Panc1 (cell line): ENCODE results near the gene SLC7A4.

Experiments
- POLR2AphosphoS5 ChIP-seq: IDR thresholded peaks from 2 replicates; pipeline ENCODE4 v1.6.1; 2012; ENCODE audit warnings: mild to moderate bottlenecking, low read depth, low read length, moderate library complexity
- SIN3A ChIP-seq: IDR thresholded peaks from 2 replicates; pipeline ENCODE4 v1.6.1; 2012; ENCODE audit warnings: low read depth, mild to moderate bottlenecking, low read length, moderate library complexity, borderline replicate concordance; ENCODE audit not compliant: insufficient read depth
- TCF7L2 ChIP-seq: IDR thresholded peaks from 2 replicates; pipeline ENCODE4 v1.6.1; 2011; ENCODE audit warnings: mild to moderate bottlenecking, low read depth, low read length, inconsistent platforms
- TF ChIP-seq, protein P1 (sequence below): fragments of 450-650 bp; IDR thresholded peaks from 2 replicates; pipeline ENCODE4 v1.5.1; 2017; ENCODE audit warnings: mild to moderate bottlenecking

DNA sequence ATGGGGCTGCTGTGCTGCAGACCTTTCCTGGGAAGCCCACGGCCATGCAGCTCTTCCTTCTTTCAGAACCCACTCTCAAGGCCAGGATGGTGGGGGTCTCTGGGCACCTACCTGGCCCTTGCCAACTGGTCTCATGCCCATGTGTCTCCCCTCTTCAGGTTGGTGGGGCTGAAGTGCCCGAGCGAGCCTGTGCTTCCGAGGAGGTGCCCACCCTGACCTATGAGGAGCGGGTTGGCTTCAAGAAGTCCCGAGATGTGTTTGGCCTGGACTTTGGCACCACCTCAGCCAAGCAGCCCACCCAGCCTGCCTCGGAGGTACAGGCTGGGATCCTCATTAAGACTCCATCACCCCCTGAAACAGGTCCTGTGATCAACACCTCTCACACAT lies 40.3 kb downstream of the SLC7A4 start:
- TF ChIP-seq, protein P1, sequence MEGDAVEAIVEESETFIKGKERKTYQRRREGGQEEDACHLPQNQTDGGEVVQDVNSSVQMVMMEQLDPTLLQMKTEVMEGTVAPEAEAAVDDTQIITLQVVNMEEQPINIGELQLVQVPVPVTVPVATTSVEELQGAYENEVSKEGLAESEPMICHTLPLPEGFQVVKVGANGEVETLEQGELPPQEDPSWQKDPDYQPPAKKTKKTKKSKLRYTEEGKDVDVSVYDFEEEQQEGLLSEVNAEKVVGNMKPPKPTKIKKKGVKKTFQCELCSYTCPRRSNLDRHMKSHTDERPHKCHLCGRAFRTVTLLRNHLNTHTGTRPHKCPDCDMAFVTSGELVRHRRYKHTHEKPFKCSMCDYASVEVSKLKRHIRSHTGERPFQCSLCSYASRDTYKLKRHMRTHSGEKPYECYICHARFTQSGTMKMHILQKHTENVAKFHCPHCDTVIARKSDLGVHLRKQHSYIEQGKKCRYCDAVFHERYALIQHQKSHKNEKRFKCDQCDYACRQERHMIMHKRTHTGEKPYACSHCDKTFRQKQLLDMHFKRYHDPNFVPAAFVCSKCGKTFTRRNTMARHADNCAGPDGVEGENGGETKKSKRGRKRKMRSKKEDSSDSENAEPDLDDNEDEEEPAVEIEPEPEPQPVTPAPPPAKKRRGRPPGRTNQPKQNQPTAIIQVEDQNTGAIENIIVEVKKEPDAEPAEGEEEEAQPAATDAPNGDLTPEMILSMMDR = no peak
- TF ChIP-seq POLR2AphosphoS5 (no peak), TCF7L2 (no peak), SIN3A (no peak)
